Upper lobe of left lung (tissue), 6 donors: ENCODE data around the gene LRRC23. TPM values are rescaled to one million over a fixed set of nuclear protein-coding genes. Genes with fewer than 3 reads are reported as not detected.

Experiments
- ATAC-seq, 2 donors: fragments of 200-7000 bp; cut with Tn5 transposase; one replicate each; pipeline ENCODE4 v1.9.1; 2022; ENCODE audit warnings: mild to moderate bottlenecking in 2 of 2, moderate library complexity in 2 of 2; ENCODE audit not compliant: low FRiP score in 2 of 2
- DNase-seq, 2 donors: peaks; one replicate each; pipeline ENCODE4 v3.0.0-alpha.2; 2019 to 2020
- H3K27ac ChIP-seq, 4 donors: fragments of 200-600 bp; sonication (generic); one replicate each; pipeline ENCODE4 v1.5.1; 2016 to 2019
- H3K27me3 ChIP-seq, 4 donors: fragments of 200-600 bp; sonication (generic); one replicate each; pipeline ENCODE4 v1.5.1; 2017 to 2019
- H3K36me3 ChIP-seq, 4 donors: fragments of 200-600 bp; sonication (generic); one replicate each; pipeline ENCODE4 v1.5.1; 2016 to 2019
- H3K4me1 ChIP-seq, 4 donors: fragments of 200-600 bp; sonication (generic); one replicate each; pipeline ENCODE4 v1.5.1; 2018 to 2019
- H3K4me3 ChIP-seq, 4 donors: fragments of 200-600 bp; sonication (generic); one replicate each; pipeline ENCODE4 v1.5.1; 2017 to 2019; ENCODE audit warnings: mild to moderate bottlenecking in 2 of 4, moderate library complexity in 1 of 4
- H3K9me3 ChIP-seq, 4 donors: fragments of 200-600 bp; sonication (generic); one replicate each; pipeline ENCODE4 v1.5.1; 2018 to 2019
- EP300 ChIP-seq, 4 donors: sonication (generic); formaldehyde crosslinking; IDR thresholded peaks; one replicate each; pipeline ENCODE4 v1.5.1; 2017; ENCODE audit warnings: antibody characterized with exemption in 4 of 4, control low read depth in 2 of 4
- POLR2A ChIP-seq, 4 donors: fragments of 450-650 bp; IDR thresholded peaks; one replicate each; pipeline ENCODE4 v1.5.1; 2016 to 2017; ENCODE audit warnings: antibody characterized with exemption in 4 of 4, mild to moderate bottlenecking in 2 of 4
- POLR2AphosphoS5 ChIP-seq, 2 donors: sonication (generic); formaldehyde crosslinking; IDR thresholded peaks; one replicate each; pipeline ENCODE4 v1.5.1; 2017; ENCODE audit warnings: antibody characterized with exemption in 2 of 2
- WGBS, 2 donors: methylation state at CpG; one replicate each; pipeline ENCODE4 v1.1.5; 2017 to 2018; 5-methylcytosine and 5-hydroxymethylcytosine counted together
- small RNA-seq, 4 donors: library from RNA; depleted of rRNA; stranded (forward); fragments of <200 nt; gene quantifications; one replicate each; pipeline ENCODE3, GENCODE V24; 2016
- total RNA-seq, 6 donors: library from RNA; depleted of rRNA in 4 of 6; stranded (reverse); fragments of >200 nt in 4 of 6; gene quantifications; one replicate each; pipeline versions ENCODE4 v1.1.0 to v1.2.1, GENCODE V29; 2016 to 2021
- TF ChIP-seq, protein P1 (sequence below), 6 experiments: fragments of 450-650 bp in 4 of 6; fragments of 200-600 bp in 2 of 6; sonication (generic) in 2 of 6; IDR thresholded peaks; one replicate each; pipeline ENCODE4 v1.5.1; 2016 to 2019; ENCODE audit warnings: antibody characterized with exemption in 6 of 6
- donor health status: DM: no; HTN: no; CAD: no; lungs with moderate emphysema.
- donor health status: DM: no; HTN: yes; CAD: no; lungs with severe emphysema.

Gene LRRC23
- total RNA-seq, 6 donors from 2014 or later, result 12.0 to 83.2 (median 29.1) TPM

GRCh38 chr12:6962285-6963015 is 57.8 kb downstream of the LRRC23 start:
- Histone ChIP-seq H3K4me1 (peaks cover 54 to 70% (median 66%) of the 10 kb centered on the region in 4 donors), H3K9me3 (no peaks in the 10 kb centered on the region), H3K4me3 (peak overlapping the region in 3 of 4 donors; percentile 58 to 64 (median 60)), H3K27ac (peak overlapping the region; percentile 89 to 96 (median 90)), H3K36me3 (peaks cover 8 to 40% (median 25%) of the 10 kb centered on the region in 4 donors), H3K27me3 (no peaks in the 10 kb centered on the region)
- TF ChIP-seq POLR2AphosphoS5 (IDR thresholded peaks at IDR 0.05) (peak in 1 of 2 donors; percentile 33), POLR2A (IDR thresholded peaks at IDR 0.05) (peak in 2 of 4 donors; percentile 72 to 76), EP300 (IDR thresholded peaks at IDR 0.05) (no peak)
- WGBS, 2 donors, result 50 to 52% methylated on average over 14 to 15 of the region's 25 CpGs
- ATAC-seq (peak; percentile 20 to 76), DNase-seq (peak; percentile 83 to 90)

- H3K4me3 ChIP-seq, result peak overlapping the region in 3 of 4 donors; percentile 58 to 64 (median 60)
- no peaks in the 10 kb centered on the region for H3K27me3 ChIP-seq
- peak in 3 of 4 donors; percentile 70 to 95 (median 84) for TF ChIP-seq POLR2A (IDR thresholded peaks at IDR 0.05)
- peak; percentile 40 to 85 for TF ChIP-seq POLR2AphosphoS5 (IDR thresholded peaks at IDR 0.05)
- TF ChIP-seq, protein P1, sequence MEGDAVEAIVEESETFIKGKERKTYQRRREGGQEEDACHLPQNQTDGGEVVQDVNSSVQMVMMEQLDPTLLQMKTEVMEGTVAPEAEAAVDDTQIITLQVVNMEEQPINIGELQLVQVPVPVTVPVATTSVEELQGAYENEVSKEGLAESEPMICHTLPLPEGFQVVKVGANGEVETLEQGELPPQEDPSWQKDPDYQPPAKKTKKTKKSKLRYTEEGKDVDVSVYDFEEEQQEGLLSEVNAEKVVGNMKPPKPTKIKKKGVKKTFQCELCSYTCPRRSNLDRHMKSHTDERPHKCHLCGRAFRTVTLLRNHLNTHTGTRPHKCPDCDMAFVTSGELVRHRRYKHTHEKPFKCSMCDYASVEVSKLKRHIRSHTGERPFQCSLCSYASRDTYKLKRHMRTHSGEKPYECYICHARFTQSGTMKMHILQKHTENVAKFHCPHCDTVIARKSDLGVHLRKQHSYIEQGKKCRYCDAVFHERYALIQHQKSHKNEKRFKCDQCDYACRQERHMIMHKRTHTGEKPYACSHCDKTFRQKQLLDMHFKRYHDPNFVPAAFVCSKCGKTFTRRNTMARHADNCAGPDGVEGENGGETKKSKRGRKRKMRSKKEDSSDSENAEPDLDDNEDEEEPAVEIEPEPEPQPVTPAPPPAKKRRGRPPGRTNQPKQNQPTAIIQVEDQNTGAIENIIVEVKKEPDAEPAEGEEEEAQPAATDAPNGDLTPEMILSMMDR (IDR thresholded peaks at IDR 0.05), result peak in 2 of 6 experiments; percentile 37 to 59
- no peak for TF ChIP-seq EP300 (IDR thresholded peaks at IDR 0.05)
- H3K27ac ChIP-seq, result peak overlapping the region; percentile 89 to 96 (median 90)
- H3K36me3 ChIP-seq, result peaks cover 8 to 40% (median 30%) of the 10 kb centered on the region in 4 donors
- DNase-seq, result peak; percentile 90 to 92
- 54 to 77% methylated on average over 27 to 31 of the region's 32 CpGs for WGBS, 2 donors
- H3K9me3 ChIP-seq, result no peaks in the 10 kb centered on the region
- H3K4me1 ChIP-seq, result peaks cover 48 to 63% (median 59%) of the 10 kb centered on the region in 4 donors
- ATAC-seq, result peak; percentile 34 to 92
Observed at GRCh38 chr12:6963016-6963731, 58.6 kb downstream of the LRRC23 start.

Small RNA genes within 50 kb of the gene (small RNA-seq; reads per million reads assigned to genes)
- 357 to 1,333 (median 535) reads per million in 4 donors for gene MIR141
- 62.7 to 298 (median 95.4) reads per million in 4 donors for gene MIR200C
- 0 reads per million in 4 donors for gene RNU7-1

Other genes with a start within 250 kb of the LRRC23 start
- gene ING4, start 241.7 kb upstream of the LRRC23 start, total RNA-seq, result 10 to 100 TPM; 24.3 to 79.6 (median 33.8) TPM
- 10 to 100 TPM; 33.4 to 52.8 (median 43.0) TPM for gene ZNF384, start 215.4 kb upstream of the LRRC23 start, total RNA-seq
- gene PIANP, start 204.0 kb upstream of the LRRC23 start, total RNA-seq, result under 1 TPM in 3 of 6 donors, not detected in 3; 0.13 to 0.83 (median 0.39) TPM
- gene COPS7A, start 180.8 kb upstream of the LRRC23 start, total RNA-seq, result 10 to 100 TPM; 36.9 to 70.2 (median 63.0) TPM
- gene MLF2, start 151.7 kb upstream of the LRRC23 start, total RNA-seq, result 100 to 1,000 TPM; 136 to 221 (median 144) TPM
- gene PTMS, start 138.5 kb upstream of the LRRC23 start, total RNA-seq, result 100 to 1,000 TPM; 142 to 463 (median 224) TPM
- gene LAG3, start 132.3 kb upstream of the LRRC23 start, total RNA-seq, result 1 to 10 TPM in 4 of 6 donors, under 1 TPM in 2; 0.46 to 2.6 (median 1.5) TPM
- 10 to 100 TPM; 10.5 to 86.6 (median 35.6) TPM for gene CD4, start 115.3 kb upstream of the LRRC23 start, total RNA-seq
- gene GPR162, start 83.0 kb upstream of the LRRC23 start, total RNA-seq, result 10 to 100 TPM in 5 of 6 donors, 1 to 10 TPM in 1; 8.1 to 47.1 (median 16.5) TPM
- gene P3H3, start 76.4 kb upstream of the LRRC23 start, total RNA-seq, result 10 to 100 TPM in 2 of 6 donors, 1 to 10 TPM in 4; 2.7 to 15.7 (median 7.0) TPM
- 1 to 10 TPM in 2 of 6 donors, under 1 TPM in 3, not detected in 1; 0.44 to 1.4 (median 0.86) TPM for gene GNB3, start 63.9 kb upstream of the LRRC23 start, total RNA-seq
- 10 to 100 TPM in 1 of 6 donors, 1 to 10 TPM in 3, under 1 TPM in 1, not detected in 1; 0.39 to 10.3 (median 2.8) TPM for gene CDCA3, start 53.5 kb upstream of the LRRC23 start, total RNA-seq
- 10 to 100 TPM; 22.6 to 77.0 (median 35.6) TPM for gene USP5, start 52.7 kb upstream of the LRRC23 start, total RNA-seq
- gene TPI1, start 37.3 kb upstream of the LRRC23 start, total RNA-seq, result 100 to 1,000 TPM; 137 to 407 (median 309) TPM
- 10 to 100 TPM; 27.7 to 63.3 (median 35.0) TPM for gene SPSB2, start 31.5 kb upstream of the LRRC23 start, total RNA-seq
- 10 to 100 TPM; 33.4 to 44.0 (median 40.7) TPM for gene ENO2, start 9.8 kb downstream of the LRRC23 start, total RNA-seq
- 100 to 1,000 TPM in 4 of 6 donors, 10 to 100 TPM in 2; 74.7 to 321 (median 133) TPM for gene ATN1, start 23.1 kb downstream of the LRRC23 start, total RNA-seq
- gene RNU7-1, start 39.0 kb downstream of the LRRC23 start, total RNA-seq, result not detected
- 100 to 1,000 TPM in 5 of 6 donors, 10 to 100 TPM in 1; 83.8 to 291 (median 179) TPM for gene C12orf57, start 39.2 kb downstream of the LRRC23 start, total RNA-seq
- 100 to 1,000 TPM in 4 of 6 donors, 10 to 100 TPM in 2; 56.3 to 215 (median 114) TPM for gene PTPN6, start 46.5 kb downstream of the LRRC23 start, total RNA-seq
- 100 to 1,000 TPM; 101 to 196 (median 140) TPM for gene PHB2, start 65.8 kb downstream of the LRRC23 start, total RNA-seq
- gene EMG1, start 66.1 kb downstream of the LRRC23 start, total RNA-seq, result 10 to 100 TPM; 30.4 to 47.4 (median 38.3) TPM
- gene LPCAT3, start 113.7 kb downstream of the LRRC23 start, total RNA-seq, result 100 to 1,000 TPM in 1 of 6 donors, 10 to 100 TPM in 5; 56.3 to 110 (median 84.1) TPM
- 100 to 1,000 TPM; 146 to 338 (median 208) TPM for gene C1S, start 155.9 kb downstream of the LRRC23 start, total RNA-seq
- 100 to 1,000 TPM; 116 to 410 (median 210) TPM for gene C1R, start 187.6 kb downstream of the LRRC23 start, total RNA-seq
- 100 to 1,000 TPM in 1 of 6 donors, 10 to 100 TPM in 5; 55.9 to 224 (median 82.7) TPM for gene C1RL, start 204.4 kb downstream of the LRRC23 start, total RNA-seq
- gene RBP5, start 224.1 kb downstream of the LRRC23 start, total RNA-seq, result 1 to 10 TPM in 2 of 6 donors, not detected in 4; 1.8 to 6.9 TPM
- gene CLSTN3, start 225.5 kb downstream of the LRRC23 start, total RNA-seq, result 100 to 1,000 TPM in 1 of 6 donors, 10 to 100 TPM in 5; 14.4 to 111 (median 39.0) TPM